Amniotic epithelial cell (primary cell): Measurements from ENCODE around the gene HEXIM2.

Source experiments
- DNase-seq: peaks from one replicate; pipeline ENCODE4 v3.0.0-alpha.2; 2010; ENCODE audit warnings: low read depth

Gene HEXIM2

DNA sequence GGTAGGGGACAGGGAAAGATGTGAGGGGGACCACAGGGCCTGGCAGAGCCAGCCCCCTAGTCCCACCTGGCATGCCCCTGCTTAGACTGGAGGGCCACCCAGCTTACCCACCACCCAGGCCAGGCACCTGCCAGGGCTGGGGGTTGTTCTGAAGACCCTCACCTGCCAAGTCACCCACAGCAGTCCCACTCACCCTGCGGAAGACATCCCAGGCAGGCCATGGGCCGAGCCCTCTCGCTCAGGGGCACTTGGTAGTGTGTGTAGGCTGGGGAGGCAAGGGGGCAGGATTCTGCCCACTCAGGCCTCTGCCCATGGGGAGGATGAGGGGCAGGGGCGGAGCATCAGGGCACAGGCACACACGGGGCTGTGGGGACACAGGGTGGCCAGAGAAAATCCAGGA, 33.3 kb upstream of the HEXIM2 start:
- no peak for DNase-seq

DNA sequence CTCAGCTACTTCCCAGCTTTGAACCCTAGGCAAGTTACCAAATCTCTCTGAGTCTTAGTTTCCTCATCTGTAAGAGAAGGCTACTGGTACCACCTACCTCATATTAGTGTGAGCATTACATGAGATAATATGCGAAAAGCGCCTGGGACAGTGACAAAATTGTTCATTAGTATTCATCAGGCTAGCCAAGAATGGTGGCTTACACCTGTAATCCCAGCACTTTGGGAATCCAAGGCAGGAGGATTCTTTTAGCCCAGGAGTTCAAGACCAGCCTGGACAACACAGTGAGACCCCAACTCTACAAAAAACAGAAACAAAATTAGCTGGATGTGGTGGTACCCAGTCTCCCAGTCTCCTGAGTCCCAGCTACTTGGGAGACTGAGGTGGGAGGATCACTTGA, 32.7 kb upstream of the HEXIM2 start:
- DNase-seq, result no peak

DNA sequence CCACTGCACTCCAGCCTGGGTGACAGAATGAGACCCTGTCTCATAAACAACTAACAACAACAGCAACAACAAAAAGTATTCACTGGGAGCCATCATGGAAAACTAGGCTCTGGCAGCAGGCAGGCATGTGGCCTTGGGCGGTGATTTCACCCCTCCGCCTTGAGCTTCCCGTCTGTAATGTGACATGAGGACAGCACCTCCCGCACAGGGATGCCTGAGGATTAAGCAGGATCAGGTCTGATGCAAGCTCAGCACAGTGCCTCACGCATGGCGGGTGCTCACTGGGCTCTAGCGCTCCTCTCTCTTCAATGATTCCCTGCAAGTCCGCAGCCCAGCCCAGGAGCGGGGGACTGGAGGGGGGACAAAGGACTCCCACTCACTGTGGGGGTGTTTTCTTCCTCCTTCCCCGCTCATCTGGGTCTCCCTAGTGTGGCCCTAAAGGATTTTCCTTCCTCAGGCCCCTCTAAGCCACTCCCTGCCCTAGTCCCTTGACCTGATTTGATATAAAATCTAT, 32.2 kb upstream of the HEXIM2 start:
- peak; percentile 85 for DNase-seq

DNA sequence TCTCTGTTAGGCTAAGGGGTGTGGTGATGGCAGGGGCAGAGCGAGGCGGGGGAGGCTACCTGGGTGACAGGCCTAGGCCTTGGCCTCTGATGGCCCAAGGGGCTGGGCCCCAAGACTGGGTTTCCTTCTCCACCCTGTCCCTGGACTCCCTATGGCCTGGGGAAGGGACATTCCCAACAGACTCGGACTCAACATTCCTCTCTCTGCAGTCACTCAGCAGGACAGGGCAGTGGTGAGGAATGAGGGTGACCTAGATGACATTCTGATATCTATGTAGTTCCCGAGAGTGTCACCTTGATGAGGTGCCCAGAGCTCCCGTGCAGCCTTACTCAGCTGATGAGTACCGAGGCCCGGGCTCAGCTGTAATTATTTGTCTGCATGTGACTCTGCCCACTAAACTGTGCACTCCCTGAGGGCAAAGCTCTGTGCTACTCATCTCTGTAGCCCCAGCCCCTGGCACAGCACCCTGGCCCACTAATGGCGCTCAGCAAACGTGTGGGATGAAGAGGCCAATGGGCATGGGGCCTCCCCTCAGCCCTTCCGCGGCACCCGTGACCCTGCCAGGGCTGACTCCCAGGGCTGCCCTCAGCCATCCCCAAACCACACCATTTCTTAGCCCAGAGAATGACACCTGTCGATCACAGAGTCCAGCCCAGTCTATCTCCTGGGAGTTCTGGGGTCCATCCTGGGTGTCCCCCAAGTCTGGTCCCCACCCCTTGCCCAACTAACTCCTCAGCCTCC, 31.6 kb upstream of the HEXIM2 start:
- DNase-seq, result no peak

- DNase-seq, result no peak
Observed at GRCh38 chr17:45130681-45131615, 30.7 kb upstream of the HEXIM2 start.

GRCh38 chr17:45131616-45132319, 29.9 kb upstream of the HEXIM2 start:
- no peak for DNase-seq

DNA sequence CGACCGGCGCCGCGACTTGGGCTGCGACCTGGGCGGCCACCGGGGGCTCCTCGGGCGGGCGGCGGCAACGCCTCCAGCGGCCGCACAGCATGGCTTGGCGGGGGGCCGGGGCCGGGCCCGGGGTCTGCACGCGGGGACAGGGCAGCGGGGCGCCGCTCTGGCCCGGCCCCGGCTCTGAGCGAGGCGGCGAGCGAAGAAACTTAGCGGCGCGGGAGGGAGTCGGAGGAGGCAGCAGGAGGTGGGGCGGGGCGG, 29.4 kb upstream of the HEXIM2 start, which contains the start of gene PLCD3:
PLCD3 (minus strand) TSS at position 196 of the 252 bp plus-strand sequence; CDS start at position 91, 105 bp downstream.
- DNase-seq, result no peak

DNA sequence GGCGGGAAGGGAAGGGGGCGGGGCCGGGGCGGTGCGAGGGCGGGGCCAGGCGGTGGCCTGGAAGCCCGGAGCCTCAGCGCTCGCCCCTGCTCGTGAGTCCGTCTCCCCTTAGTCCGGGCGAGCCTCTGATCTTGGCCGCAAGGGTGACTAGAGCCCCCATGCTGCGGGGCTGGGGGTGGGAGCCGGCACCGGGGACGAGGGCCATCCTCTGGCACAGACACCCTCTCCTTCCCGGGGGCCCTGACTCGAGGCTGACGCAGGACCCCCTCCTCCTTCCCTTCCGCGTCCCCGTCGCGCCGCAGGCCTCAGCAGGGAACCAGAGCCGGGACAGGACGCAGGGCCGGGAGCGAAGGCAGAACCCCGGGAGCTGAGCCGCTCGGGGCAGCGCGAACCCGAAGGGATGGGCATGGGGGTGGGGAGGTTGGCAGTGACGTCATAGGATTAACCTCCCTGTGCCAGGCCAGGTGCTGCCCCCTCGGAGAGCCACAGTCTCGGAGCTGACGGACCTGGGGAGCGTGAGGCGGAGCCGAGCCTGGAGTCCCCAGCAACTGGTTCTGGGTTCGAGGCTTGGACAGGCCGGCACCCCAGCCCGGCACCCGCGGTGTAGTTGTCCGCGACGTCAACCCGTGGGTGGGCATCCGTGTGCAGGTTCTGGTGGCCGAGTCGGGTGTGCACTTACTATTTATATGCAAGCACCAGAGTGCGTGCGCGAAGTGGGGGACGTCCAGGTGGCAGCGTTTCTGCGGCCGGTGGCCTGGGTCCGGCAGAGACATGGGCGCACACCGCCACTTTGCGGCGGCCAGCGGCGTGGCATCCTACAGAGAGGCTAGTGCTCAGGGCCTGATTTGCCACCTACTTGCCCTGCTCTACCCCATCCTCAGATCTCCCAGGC, 28.9 kb upstream of the HEXIM2 start:
- peak; percentile 68 for DNase-seq

DNA sequence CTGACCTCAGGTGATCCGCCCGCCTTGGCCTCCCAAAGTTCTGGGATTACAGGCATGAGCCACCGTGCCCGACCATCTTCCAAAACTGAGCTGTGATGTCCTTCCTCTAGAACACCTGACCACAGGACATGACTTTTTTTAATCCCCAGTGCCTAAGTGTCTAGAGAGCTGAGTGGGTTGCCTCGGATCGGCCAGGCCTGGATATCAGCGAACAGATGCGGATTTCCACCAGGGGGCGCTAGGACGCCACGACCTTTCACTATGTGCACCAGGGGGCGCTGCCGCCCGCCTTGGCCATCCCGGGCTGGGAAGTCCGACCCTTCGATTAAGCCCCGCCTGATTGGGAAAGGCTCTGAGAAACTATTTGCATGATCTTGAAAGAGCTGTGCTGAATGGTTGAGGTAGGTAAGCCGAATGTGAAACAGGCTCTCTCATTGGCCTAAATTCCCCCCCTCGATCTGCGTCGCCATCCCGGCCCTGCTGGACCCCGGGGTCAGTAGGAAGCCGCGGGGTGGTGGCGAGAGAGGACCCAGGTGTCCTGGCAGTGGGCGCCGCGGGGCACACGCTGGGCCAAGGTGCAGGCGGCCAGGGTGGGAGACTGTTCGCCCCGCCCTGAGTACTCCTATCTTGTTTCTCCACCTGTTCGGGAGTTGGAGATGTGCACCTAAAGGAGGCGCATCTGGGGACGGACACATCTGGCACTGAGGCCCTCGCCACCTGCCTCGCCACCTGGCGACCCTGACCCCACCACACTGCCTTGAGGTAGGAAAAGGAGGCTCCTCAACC, 26.3 kb upstream of the HEXIM2 start, which contains the start of gene ACBD4:
ACBD4 (plus strand) TSS at position 496 of the 786 bp plus-strand sequence. CDS start 458 bp downstream, outside the sequence.
- peak; percentile 94 for DNase-seq

DNA sequence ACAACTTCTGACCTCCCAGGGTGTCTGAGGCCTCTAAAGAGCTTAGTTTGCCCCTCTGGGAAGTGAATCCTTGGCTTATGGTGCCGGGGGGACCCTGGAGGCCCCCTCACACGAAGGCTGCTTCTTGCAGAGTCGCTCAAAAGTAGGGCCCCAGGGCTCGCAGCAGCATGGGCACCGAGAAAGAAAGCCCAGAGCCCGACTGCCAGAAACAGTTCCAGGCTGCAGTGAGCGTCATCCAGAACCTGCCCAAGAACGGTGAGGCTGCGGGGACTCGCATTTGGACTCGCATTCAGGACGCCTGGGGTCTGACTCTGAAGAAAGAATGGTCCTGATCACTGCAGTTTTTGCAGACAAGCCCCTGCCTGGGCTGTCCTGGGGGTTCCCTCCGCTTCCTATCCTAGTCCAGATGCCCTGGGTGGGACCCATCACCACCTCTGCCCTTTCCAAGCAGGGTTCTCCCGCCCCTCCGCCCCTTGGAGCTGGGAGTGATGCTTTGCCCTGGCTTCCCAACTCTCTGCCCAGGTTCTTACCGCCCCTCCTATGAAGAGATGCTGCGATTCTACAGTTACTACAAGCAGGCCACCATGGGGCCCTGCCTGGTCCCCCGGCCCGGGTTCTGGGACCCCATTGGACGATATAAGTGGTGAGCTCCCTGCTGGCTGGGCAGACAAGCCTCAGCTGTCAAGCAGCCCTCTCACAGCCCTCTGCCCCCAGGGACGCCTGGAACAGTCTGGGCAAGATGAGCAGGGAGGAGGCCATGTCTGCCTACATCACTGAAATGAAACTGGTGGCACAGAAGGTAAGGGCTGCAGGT, 25.5 kb upstream of the HEXIM2 start:
- no peak for DNase-seq

DNA sequence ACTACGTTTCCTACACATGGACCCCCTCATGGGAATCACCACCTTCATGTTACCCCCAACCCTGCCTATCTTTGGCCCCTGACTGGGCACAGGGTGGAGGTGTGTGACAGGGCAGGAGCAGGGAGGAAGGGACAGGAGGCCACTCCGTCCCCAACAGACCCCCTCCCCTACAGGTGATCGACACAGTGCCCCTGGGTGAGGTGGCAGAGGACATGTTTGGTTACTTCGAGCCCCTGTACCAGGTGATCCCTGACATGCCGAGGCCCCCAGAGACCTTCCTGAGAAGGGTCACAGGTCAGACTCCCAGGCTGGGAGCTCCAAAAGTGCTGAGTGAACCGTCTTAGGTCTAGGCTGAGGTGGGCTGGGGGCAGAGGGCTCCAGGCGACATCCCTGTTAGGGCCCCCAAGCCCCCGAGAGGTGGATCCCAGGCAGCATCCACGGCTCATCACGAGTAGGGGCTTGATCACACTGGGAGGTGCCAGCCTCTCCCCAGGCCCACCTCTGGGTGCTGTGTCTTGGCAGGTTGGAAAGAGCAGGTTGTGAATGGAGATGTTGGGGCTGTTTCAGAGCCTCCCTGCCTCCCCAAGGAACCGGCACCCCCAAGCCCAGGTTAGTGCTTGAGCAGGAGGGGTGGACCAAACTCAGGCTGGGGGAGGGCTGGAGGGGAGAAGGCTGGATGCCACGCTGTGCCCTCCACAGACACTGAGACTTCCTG, 24.7 kb upstream of the HEXIM2 start:
- DNase-seq, result no peak

DNA sequence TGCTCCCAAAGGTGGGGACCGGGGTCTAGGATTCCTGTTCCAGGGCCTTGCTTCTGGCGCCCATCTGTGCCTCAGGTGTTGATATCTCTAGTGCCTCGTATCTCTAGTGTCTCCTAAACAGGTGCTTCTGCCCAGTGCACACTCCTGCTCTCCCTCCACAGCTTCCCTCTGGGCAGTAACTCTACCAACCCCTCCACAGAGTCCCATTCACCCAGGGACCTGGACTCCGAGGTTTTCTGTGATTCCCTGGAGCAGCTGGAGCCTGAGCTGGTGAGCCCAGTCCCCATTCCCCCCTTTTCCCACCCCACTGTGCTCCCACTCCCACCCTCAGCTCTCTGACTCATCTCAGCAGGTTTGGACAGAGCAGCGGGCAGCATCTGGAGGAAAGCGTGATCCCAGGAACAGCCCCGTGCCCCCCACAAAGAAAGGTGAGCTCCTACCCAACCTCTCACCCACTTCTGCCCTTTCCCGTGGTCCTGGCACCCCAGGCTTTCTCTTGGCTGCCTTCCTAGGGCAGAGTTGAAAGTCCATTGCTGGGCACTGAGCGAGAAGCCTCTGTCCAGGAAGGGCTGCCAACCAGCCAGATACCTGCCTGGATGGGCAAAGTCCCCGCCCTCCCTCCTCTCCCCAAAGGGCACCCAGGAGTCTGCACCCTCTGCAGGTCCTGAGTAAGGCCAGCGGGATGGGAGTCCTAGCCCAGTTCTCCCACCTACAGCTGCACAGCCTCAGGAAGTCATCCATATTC, 23.9 kb upstream of the HEXIM2 start:
- DNase-seq, result no peak

DNA sequence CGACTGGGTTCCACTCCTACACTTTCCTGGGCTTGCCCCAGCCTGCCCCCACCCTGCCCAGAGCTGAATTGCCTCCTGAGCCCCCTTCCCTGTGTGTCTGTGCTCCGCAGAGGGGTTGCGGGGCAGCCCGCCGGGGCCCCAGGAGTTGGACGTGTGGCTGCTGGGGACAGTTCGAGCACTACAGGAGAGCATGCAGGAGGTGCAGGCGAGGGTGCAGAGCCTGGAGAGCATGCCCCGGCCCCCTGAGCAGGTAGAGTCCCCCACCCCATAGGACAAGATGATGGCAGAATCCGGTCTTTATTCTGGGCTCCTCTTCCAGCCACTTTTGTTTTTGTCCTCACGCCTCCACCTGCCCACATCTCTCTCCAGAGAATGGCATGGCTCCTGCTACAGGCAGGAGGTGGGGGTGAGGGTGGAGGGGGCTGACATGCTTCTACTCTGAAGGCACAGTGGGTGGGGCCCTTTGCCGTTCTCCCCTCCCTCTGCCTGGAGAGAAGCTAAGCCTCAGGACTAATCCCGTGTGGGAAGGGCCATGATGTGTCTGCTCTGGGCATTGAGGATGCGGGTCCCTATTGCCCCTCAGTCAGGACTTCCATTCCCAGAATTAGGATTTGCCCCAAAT, 22.7 kb upstream of the HEXIM2 start:
- DNase-seq, result no peak

DNA sequence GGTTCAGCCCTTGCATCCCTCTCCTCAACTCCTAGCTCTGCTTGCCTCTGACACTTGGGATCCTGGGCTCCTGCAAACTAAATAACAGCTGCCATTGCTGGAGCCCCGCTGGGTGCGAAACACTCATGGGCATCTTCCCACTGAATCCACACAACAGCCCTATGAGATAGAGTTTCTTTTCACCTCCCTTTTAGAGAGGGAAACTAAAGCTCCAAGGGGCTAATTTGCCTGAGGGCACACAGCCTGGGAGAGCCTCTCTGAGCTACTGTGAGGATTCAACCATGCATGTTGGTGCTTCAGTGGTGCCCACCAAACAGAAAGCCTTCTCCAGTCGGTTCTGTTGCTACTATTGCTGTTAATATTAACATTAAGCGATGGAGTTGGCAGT, 22.1 kb upstream of the HEXIM2 start:
- DNase-seq, result no peak

DNA sequence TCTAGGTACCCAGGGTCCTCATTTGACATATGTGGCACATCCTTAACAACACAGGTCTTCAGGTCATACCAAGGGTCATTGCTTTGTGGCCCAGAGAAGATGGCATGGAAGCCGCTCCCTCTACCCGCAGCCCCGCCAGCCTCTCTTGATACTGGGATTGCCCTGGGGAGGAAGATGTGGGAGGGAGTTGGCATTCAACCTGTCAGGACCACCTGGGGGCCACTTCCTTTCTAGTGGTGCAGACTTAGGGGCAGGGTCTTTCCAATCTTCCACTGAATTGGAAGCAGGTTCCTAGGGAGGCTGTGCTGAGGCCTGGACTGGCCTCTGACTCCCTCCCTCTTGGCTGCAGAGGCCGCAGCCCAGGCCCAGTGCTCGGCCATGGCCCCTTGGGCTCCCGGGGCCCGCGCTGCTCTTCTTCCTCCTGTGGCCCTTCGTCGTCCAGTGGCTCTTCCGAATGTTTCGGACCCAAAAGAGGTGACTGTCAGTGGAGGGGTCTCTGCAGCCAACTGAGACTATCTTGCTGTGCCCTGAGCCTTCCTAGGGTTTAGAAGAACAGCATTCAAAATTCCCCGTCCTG, 18.5 kb upstream of the HEXIM2 start:
- no peak for DNase-seq

- peak; percentile 86 for DNase-seq
Observed at GRCh38 chr17:45143767-45144198, 17.9 kb upstream of the HEXIM2 start.
